ENCODE data around the gene TNIK. TPM values are rescaled to one million over a fixed set of nuclear protein-coding genes. Genes with fewer than 3 reads are reported as not detected.

The TNIK gene
- total and polyA plus RNA-seq, 2 of the 13 experiments (the other 11 are each of a cell fraction or from before 2014, with no cell fraction given): 0.15 to 0.22 TPM

- TF ChIP-seq MXD4 (CRISPR knock-in tag; IDR thresholded peaks at IDR 0.05) (no peak), PAXIP1 (CRISPR knock-in tag; conservative IDR thresholded peaks at IDR 0.05) (peak; percentile 61), MED1 (CRISPR knock-in tag; IDR thresholded peaks at IDR 0.05) (peak; percentile 64), STAG1 (CRISPR knock-in tag; IDR thresholded peaks at IDR 0.05) (0 out of 2 replicates have a peak, but pooled peaks have one; percentile 17), HBP1 (CRISPR knock-in tag; IDR thresholded peaks at IDR 0.05; ENCODE audit: low read depth) (no peak), SMYD3 (CRISPR knock-in tag; IDR thresholded peaks at IDR 0.05) (no peak), PRDM10 (CRISPR knock-in tag; IDR thresholded peaks at IDR 0.05; ENCODE audit: low read depth) (0 out of 2 replicates have a peak, but pooled peaks have one; percentile 18), IKZF5 (CRISPR knock-in tag; IDR thresholded peaks at IDR 0.05) (peak; percentile 46; the same call in 1 of the 2 replicates), HOXA5 (CRISPR knock-in tag; IDR thresholded peaks at IDR 0.05) (no peak), GATAD2A (CRISPR knock-in tag; IDR thresholded peaks at IDR 0.05) (peak; percentile 84), KLF6 (CRISPR knock-in tag; IDR thresholded peaks at IDR 0.05) (no peak), FOXA1 (IDR thresholded peaks at IDR 0.05) (no peak), FOXA1 (CRISPR knock-in tag; IDR thresholded peaks at IDR 0.05) (peak; percentile 50), ZNF784 (CRISPR knock-in tag; IDR thresholded peaks at IDR 0.05; ENCODE audit: borderline replicate concordance) (no peak), ZNF761 (CRISPR knock-in tag; conservative IDR thresholded peaks at IDR 0.05) (no peak)
These were observed 404.6 kb downstream of the TNIK start (continued) for GRCh38 chr3:171055336-171056178.

All from HepG2 (cell line).